Esophagus muscularis mucosa (tissue), 4 donors: ENCODE measurements around the gene OTX1. TPM values are rescaled to one million over a fixed set of nuclear protein-coding genes. Genes with fewer than 3 reads are reported as not detected.

Source experiments
- DNase-seq: peaks from one replicate; pipeline ENCODE4 v3.0.0-alpha.2; 2017; ENCODE audit errors: extremely low spot score
- H3K27ac ChIP-seq, 4 donors: fragments of 200-600 bp; sonication (generic); replicated peaks in 1 of 4; 1 replicate in 3 of 4; 2 replicates in 1 of 4; pipeline ENCODE4 v1.5.1; 2016 to 2019; ENCODE audit warnings: mild to moderate bottlenecking in 1 of 4
- H3K27me3 ChIP-seq, 4 donors: fragments of 200-600 bp; sonication (generic); one replicate each; pipeline versions ENCODE4 v1.5.1 to v1.6.0; 2016 to 2019
- H3K36me3 ChIP-seq, 4 donors: fragments of 200-600 bp; sonication (generic); one replicate each; pipeline ENCODE4 v1.5.1; 2016 to 2019
- H3K4me1 ChIP-seq, 4 donors: fragments of 200-600 bp; sonication (generic); one replicate each; pipeline ENCODE4 v1.5.1; 2016 to 2019
- H3K4me3 ChIP-seq, 4 donors: fragments of 200-600 bp; sonication (generic); 1 replicate in 2 of 4; 2 replicates in 2 of 4; pipeline ENCODE4 v1.5.1; 2016 to 2019; ENCODE audit warnings: mild to moderate bottlenecking in 4 of 4, moderate library complexity in 1 of 4
- H3K9me3 ChIP-seq, 4 donors: fragments of 200-600 bp; sonication (generic); 1 replicate in 3 of 4; 2 replicates in 1 of 4; pipeline ENCODE4 v1.5.1; 2016 to 2019
- EP300 ChIP-seq: sonication (generic); formaldehyde crosslinking; IDR thresholded peaks from one replicate; pipeline ENCODE4 v1.6.1; 2017; ENCODE audit warnings: antibody characterized with exemption
- POLR2A ChIP-seq: fragments of 450-650 bp; IDR thresholded peaks from one replicate; pipeline ENCODE4 v1.6.1; 2017; ENCODE audit warnings: antibody characterized with exemption, moderate library complexity, mild to moderate bottlenecking, low read depth
- POLR2AphosphoS5 ChIP-seq, 2 donors: sonication (generic); formaldehyde crosslinking; IDR thresholded peaks; one replicate each; pipeline ENCODE4 v1.6.1; 2017; ENCODE audit warnings: antibody characterized with exemption in 2 of 2
- WGBS: methylation state at CpG from one replicate; pipeline ENCODE4 v1.1.5; 2018; 5-methylcytosine and 5-hydroxymethylcytosine counted together
- intact Hi-C: fragments of 100-400 bp; cut with DNase I; formaldehyde crosslinking; loops from one replicate; pipeline ENCODE4 v1.15.1; 2023
- total RNA-seq, 4 donors: library from RNA; depleted of rRNA; stranded (reverse); fragments of >200 nt; gene quantifications; one replicate each; pipeline versions ENCODE4 v1.1.0 to v1.2.1, GENCODE V29; 2016
- TF ChIP-seq, protein P1 (sequence below), 3 experiments: fragments of 200-600 bp in 2 of 3; fragments of 450-650 bp in 1 of 3; sonication (generic) in 2 of 3; IDR thresholded peaks; one replicate each; pipeline ENCODE4 v1.5.1; 2017 to 2019; ENCODE audit warnings: antibody characterized with exemption in 3 of 3, mild to moderate bottlenecking in 2 of 3, moderate library complexity in 1 of 3

OTX1 gene
- total RNA-seq, 4 donors from 2014 or later = 0.26 TPM; not detected in 3

DNA sequence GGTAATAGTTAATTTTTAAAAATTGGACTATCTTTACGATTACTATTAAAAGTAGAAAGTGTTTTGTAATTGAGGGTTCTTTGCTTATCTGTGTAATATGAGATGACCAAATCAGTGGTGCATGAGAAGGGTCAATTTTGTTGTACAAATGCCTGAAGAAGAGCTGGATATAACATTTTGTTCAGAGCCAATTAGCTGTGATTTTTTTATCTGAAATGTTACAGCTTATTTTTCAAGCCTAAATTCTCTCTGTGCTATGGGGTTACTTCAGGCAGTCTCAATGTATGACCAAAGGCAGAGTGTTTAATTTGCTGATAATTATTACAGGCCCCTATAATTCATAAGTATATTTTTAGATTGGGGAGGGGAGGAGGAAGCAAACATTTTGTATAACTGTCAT, 41.8 kb downstream of the OTX1 start:
- DNase-seq = no peak
- Histone ChIP-seq H3K27me3 (no peaks in the 10 kb centered on the region), H3K4me3 (no peak overlapping the region), H3K4me1 (no peaks in the 10 kb centered on the region), H3K27ac (no peak overlapping the region), H3K9me3 (no peaks in the 10 kb centered on the region), H3K36me3 (no peaks in the 10 kb centered on the region)
- TF ChIP-seq POLR2AphosphoS5 (IDR thresholded peaks at IDR 0.05) = no peak
- TF ChIP-seq, protein P1, sequence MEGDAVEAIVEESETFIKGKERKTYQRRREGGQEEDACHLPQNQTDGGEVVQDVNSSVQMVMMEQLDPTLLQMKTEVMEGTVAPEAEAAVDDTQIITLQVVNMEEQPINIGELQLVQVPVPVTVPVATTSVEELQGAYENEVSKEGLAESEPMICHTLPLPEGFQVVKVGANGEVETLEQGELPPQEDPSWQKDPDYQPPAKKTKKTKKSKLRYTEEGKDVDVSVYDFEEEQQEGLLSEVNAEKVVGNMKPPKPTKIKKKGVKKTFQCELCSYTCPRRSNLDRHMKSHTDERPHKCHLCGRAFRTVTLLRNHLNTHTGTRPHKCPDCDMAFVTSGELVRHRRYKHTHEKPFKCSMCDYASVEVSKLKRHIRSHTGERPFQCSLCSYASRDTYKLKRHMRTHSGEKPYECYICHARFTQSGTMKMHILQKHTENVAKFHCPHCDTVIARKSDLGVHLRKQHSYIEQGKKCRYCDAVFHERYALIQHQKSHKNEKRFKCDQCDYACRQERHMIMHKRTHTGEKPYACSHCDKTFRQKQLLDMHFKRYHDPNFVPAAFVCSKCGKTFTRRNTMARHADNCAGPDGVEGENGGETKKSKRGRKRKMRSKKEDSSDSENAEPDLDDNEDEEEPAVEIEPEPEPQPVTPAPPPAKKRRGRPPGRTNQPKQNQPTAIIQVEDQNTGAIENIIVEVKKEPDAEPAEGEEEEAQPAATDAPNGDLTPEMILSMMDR (IDR thresholded peaks at IDR 0.05) = no peak
- no peak for TF ChIP-seq EP300
- TF ChIP-seq POLR2A = no peak
- WGBS = 86% methylated on average over 1 of the region's 1 CpG
- intact Hi-C loops = no loop called here

GRCh38 chr2:63092857-63093256, 42.2 kb downstream of the OTX1 start:
- H3K9me3 ChIP-seq = no peaks in the 10 kb centered on the region
- intact Hi-C loops = no loop called here
- no peak overlapping the region for H3K27ac ChIP-seq
- no peaks in the 10 kb centered on the region for H3K4me1 ChIP-seq
- 2% methylated on average over 1 of the region's 1 CpG for WGBS
- no peaks in the 10 kb centered on the region for H3K36me3 ChIP-seq
- no peak for DNase-seq
- H3K27me3 ChIP-seq = no peaks in the 10 kb centered on the region
- H3K4me3 ChIP-seq = no peak overlapping the region
- TF ChIP-seq POLR2AphosphoS5 (IDR thresholded peaks at IDR 0.05) = no peak
- TF ChIP-seq, protein P1 (IDR thresholded peaks at IDR 0.05) = no peak
- TF ChIP-seq POLR2A = no peak
- TF ChIP-seq EP300 = no peak

- Histone ChIP-seq H3K4me3 (no peak overlapping the region), H3K36me3 (no peaks in the 10 kb centered on the region), H3K9me3 (no peaks in the 10 kb centered on the region), H3K27me3 (no peaks in the 10 kb centered on the region), H3K4me1 (no peaks in the 10 kb centered on the region), H3K27ac (no peak overlapping the region)
- no peak for DNase-seq
- 81% methylated on average over 1 of the region's 1 CpG for WGBS
- TF ChIP-seq, protein P1 (IDR thresholded peaks at IDR 0.05) = no peak
- TF ChIP-seq POLR2A (no peak), EP300 (no peak), POLR2AphosphoS5 (IDR thresholded peaks at IDR 0.05) (no peak)
- intact Hi-C loops = no loop called here
Measured at GRCh38 chr2:63093502-63093901, 42.9 kb downstream of the OTX1 start.

DNA sequence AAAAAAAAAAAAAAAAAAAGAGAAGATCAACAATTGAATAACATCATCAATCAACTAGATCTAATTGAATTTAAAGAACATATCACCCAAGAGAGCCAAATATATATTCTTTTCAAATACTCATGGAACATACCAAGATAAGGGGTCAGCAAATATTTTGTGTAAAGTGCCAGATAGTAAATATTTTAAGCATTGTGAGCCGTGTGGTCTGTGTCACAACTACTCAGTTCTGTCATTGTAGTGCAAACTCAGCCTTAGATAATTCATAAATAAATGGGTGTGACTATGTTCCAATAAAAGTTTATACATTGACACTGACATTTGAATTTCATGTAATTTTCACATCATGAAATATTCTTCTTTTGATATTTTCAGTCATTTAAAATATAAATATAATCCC, 45.9 kb downstream of the OTX1 start:
- 46% methylated on average over 1 of the region's 1 CpG for WGBS
- TF ChIP-seq, protein P1 (IDR thresholded peaks at IDR 0.05) = no peak
- TF ChIP-seq EP300 (no peak), POLR2AphosphoS5 (IDR thresholded peaks at IDR 0.05) (no peak)

GRCh38 chr2:63099032-63099431, 48.4 kb downstream of the OTX1 start:
- H3K27me3 ChIP-seq = no peaks in the 10 kb centered on the region
- H3K36me3 ChIP-seq = no peaks in the 10 kb centered on the region
- intact Hi-C loops = no loop called here
- H3K9me3 ChIP-seq = peaks cover 0 to 25% (median 15%) of the 10 kb centered on the region in 4 donors
- no peak overlapping the region for H3K27ac ChIP-seq
- no peak for DNase-seq
- H3K4me3 ChIP-seq = no peak overlapping the region
- TF ChIP-seq EP300 (no peak), POLR2AphosphoS5 (IDR thresholded peaks at IDR 0.05) (no peak), POLR2A (no peak)
- TF ChIP-seq, protein P1 (IDR thresholded peaks at IDR 0.05) = no peak
- H3K4me1 ChIP-seq = no peaks in the 10 kb centered on the region
- WGBS = 88% methylated on average over 1 of the region's 1 CpG

More for the DNA sequence above, 45.9 kb downstream of the OTX1 start:
- Histone ChIP-seq H3K36me3 (no peaks in the 10 kb centered on the region), H3K9me3 (peaks cover 0 to 4% (median 2%) of the 10 kb centered on the region in 4 donors), H3K27me3 (no peaks in the 10 kb centered on the region), H3K4me1 (no peaks in the 10 kb centered on the region), H3K4me3 (no peak overlapping the region), H3K27ac (no peak overlapping the region)
- intact Hi-C loops = no loop called here
- no peak for DNase-seq
